CD4-positive, alpha-beta T cell treated with Interleukin-12 subunit alpha and Interleukin-12 subunit beta, for 1 hour (primary cell): Measurements from ENCODE around the gene KRTCAP2.
"Not testable (repeated sequence)": the region's sequence is repeated elsewhere in the genome, so short reads cannot be mapped to it uniquely, and the experiment has no call there.

Experiments
- DNase-seq: peaks from one replicate; pipeline ENCODE4 v3.0.0-alpha.2; 2020

KRTCAP2 gene

GRCh38 chr1:155167166-155168104 is 5.7 kb downstream of the KRTCAP2 start:
- DNase-seq, result peak; percentile 86

- DNase-seq, result no peak
These were observed 6.5 kb downstream of the KRTCAP2 start for GRCh38 chr1:155166471-155167165.

- DNase-seq, result no peak
These were observed 7.0 kb downstream of the KRTCAP2 start for GRCh38 chr1:155166051-155166470.

GRCh38 chr1:155164625-155165024 is 8.5 kb downstream of the KRTCAP2 start:
- DNase-seq, result not testable (repeated sequence)

- DNase-seq, result not testable (repeated sequence)
These were observed 9.3 kb downstream of the KRTCAP2 start for GRCh38 chr1:155163785-155164184.

- DNase-seq, result not testable (repeated sequence)
These were observed 10.5 kb downstream of the KRTCAP2 start for GRCh38 chr1:155162631-155163030.

- DNase-seq, result no peak
These were observed 13.0 kb downstream of the KRTCAP2 start for GRCh38 chr1:155160128-155160527.

GRCh38 chr1:155158991-155159390 is 14.1 kb downstream of the KRTCAP2 start:
- DNase-seq, result no peak

GRCh38 chr1:155155996-155156643 is 17.0 kb downstream of the KRTCAP2 start:
- not testable (repeated sequence) for DNase-seq

GRCh38 chr1:155145491-155145890 is 27.6 kb downstream of the KRTCAP2 start:
- no peak for DNase-seq

GRCh38 chr1:155141749-155142148 is 31.4 kb downstream of the KRTCAP2 start:
- no peak for DNase-seq

- no peak for DNase-seq
These were observed 32.5 kb downstream of the KRTCAP2 start for GRCh38 chr1:155140630-155140953.

GRCh38 chr1:155139895-155140629 is 33.0 kb downstream of the KRTCAP2 start, which contains the start of gene DPM3:
TSS of gene DPM3 (minus strand) at chr1:155140531. CDS start at chr1:155140240, 291 bp downstream.
- peak; percentile 88 for DNase-seq

- DNase-seq, result no peak
These were observed 35.8 kb downstream of the KRTCAP2 start for GRCh38 chr1:155137154-155137949.

- no peak for DNase-seq
These were observed 36.4 kb downstream of the KRTCAP2 start for GRCh38 chr1:155136748-155137147.

GRCh38 chr1:155135415-155136028 is 37.6 kb downstream of the KRTCAP2 start, which contains the start of gene SLC50A1:
TSS of gene SLC50A1 (plus strand) at chr1:155135852. CDS start at chr1:155135912, 60 bp downstream.
- DNase-seq, result peak; percentile 94

- DNase-seq, result peak; percentile 50
These were observed 38.2 kb downstream of the KRTCAP2 start for GRCh38 chr1:155134880-155135414.

- DNase-seq, result no peak
These were observed 38.8 kb downstream of the KRTCAP2 start for GRCh38 chr1:155134322-155134721.

- no peak for DNase-seq
These were observed 39.3 kb downstream of the KRTCAP2 start for GRCh38 chr1:155133799-155134281.

- no peak for DNase-seq
These were observed 41.2 kb downstream of the KRTCAP2 start for GRCh38 chr1:155131856-155132255.

- no peak for DNase-seq
These were observed 41.8 kb downstream of the KRTCAP2 start for GRCh38 chr1:155131285-155131684.
